Measurements from ENCODE around the gene ABCA13. TPM values are rescaled to one million over a fixed set of nuclear protein-coding genes. Genes with fewer than 3 reads are reported as not detected.

Gene ABCA13
- total RNA-seq, 4 donors from 2014 or later: under 0.01 to 0.54 (median 0.04) TPM; not detected in 1

- Histone ChIP-seq H3K36me3 (no peaks in the 10 kb centered on the region), H3K27me3 (no peaks in the 10 kb centered on the region), H3K4me3 (no peak overlapping the region), H3K9me3 (no peaks in the 10 kb centered on the region), H3K27ac (no peak overlapping the region), H3K4me1 (no peaks in the 10 kb centered on the region)
- no peak for ATAC-seq
- no peak for TF ChIP-seq POLR2A (IDR thresholded peaks at IDR 0.05)
- no peak for TF ChIP-seq CTCF (IDR thresholded peaks at IDR 0.05)
- no peak for TF ChIP-seq EP300 (IDR thresholded peaks at IDR 0.05)
- TF ChIP-seq POLR2AphosphoS5 (IDR thresholded peaks at IDR 0.05): no peak
- 80 to 82% methylated on average over 1 of the region's 1 CpG for WGBS, 2 donors (ENCODE audit: low coverage in 1 of 2)
These were observed 464.5 kb downstream of the ABCA13 start for GRCh38 chr7:48635796-48636195.

- TF ChIP-seq POLR2A (IDR thresholded peaks at IDR 0.05) (no peak), EP300 (IDR thresholded peaks at IDR 0.05) (no peak), POLR2AphosphoS5 (IDR thresholded peaks at IDR 0.05) (no peak), CTCF (IDR thresholded peaks at IDR 0.05) (no peak)
- no peak for ATAC-seq
- WGBS, 2 donors (ENCODE audit: low coverage in 1 of 2): 52 to 60% methylated on average over 3 of the region's 3 CpGs
These were observed 465.2 kb downstream of the ABCA13 start for GRCh38 chr7:48636391-48637015.

GRCh38 chr7:48637382-48637781 is 466.1 kb downstream of the ABCA13 start:
- no peaks in the 10 kb centered on the region for H3K9me3 ChIP-seq
- no peaks in the 10 kb centered on the region for H3K4me1 ChIP-seq
- no peak overlapping the region for H3K4me3 ChIP-seq
- no peak for ATAC-seq
- no peaks in the 10 kb centered on the region for H3K36me3 ChIP-seq
- 21 to 40% methylated on average over 1 of the region's 1 CpG for WGBS, 2 donors (ENCODE audit: low coverage in 1 of 2)
- H3K27ac ChIP-seq: no peak overlapping the region
- no peaks in the 10 kb centered on the region for H3K27me3 ChIP-seq
- TF ChIP-seq POLR2A (IDR thresholded peaks at IDR 0.05) (no peak), CTCF (IDR thresholded peaks at IDR 0.05) (no peak), POLR2AphosphoS5 (IDR thresholded peaks at IDR 0.05) (no peak), EP300 (IDR thresholded peaks at IDR 0.05) (no peak)

More at GRCh38 chr7:48636391-48637015, 465.2 kb downstream of the ABCA13 start:
- Histone ChIP-seq H3K4me1 (no peaks in the 10 kb centered on the region), H3K4me3 (no peak overlapping the region), H3K27me3 (no peaks in the 10 kb centered on the region), H3K9me3 (no peaks in the 10 kb centered on the region), H3K27ac (no peak overlapping the region), H3K36me3 (no peaks in the 10 kb centered on the region)

GRCh38 chr7:48638041-48638440 is 466.8 kb downstream of the ABCA13 start:
- H3K4me1 ChIP-seq: no peaks in the 10 kb centered on the region
- H3K27me3 ChIP-seq: no peaks in the 10 kb centered on the region
- no peak overlapping the region for H3K27ac ChIP-seq
- no peaks in the 10 kb centered on the region for H3K9me3 ChIP-seq
- no peak overlapping the region for H3K4me3 ChIP-seq
- 79 to 83% methylated on average over 1 to 6 of the region's 6 CpGs for WGBS, 2 donors (ENCODE audit: low coverage in 1 of 2)
- no peak for ATAC-seq
- no peak for TF ChIP-seq POLR2A (IDR thresholded peaks at IDR 0.05)
- no peaks in the 10 kb centered on the region for H3K36me3 ChIP-seq

- Histone ChIP-seq H3K36me3 (no peaks in the 10 kb centered on the region), H3K27ac (no peak overlapping the region), H3K27me3 (no peaks in the 10 kb centered on the region), H3K4me3 (no peak overlapping the region), H3K4me1 (no peaks in the 10 kb centered on the region), H3K9me3 (no peaks in the 10 kb centered on the region)
- no peak for TF ChIP-seq POLR2AphosphoS5 (IDR thresholded peaks at IDR 0.05)
- TF ChIP-seq POLR2A (IDR thresholded peaks at IDR 0.05): no peak
- TF ChIP-seq EP300 (IDR thresholded peaks at IDR 0.05): no peak
- TF ChIP-seq CTCF (IDR thresholded peaks at IDR 0.05): no peak
- ATAC-seq: no peak
- 51 to 69% methylated on average over 2 of the region's 2 CpGs for WGBS, 2 donors (ENCODE audit: low coverage in 1 of 2)
These were observed 472.3 kb downstream of the ABCA13 start for GRCh38 chr7:48643431-48644013.

All from gastroesophageal sphincter (tissue), 4 donors.